ENCODE results near the gene CGREF1. TPM values are rescaled to one million over a fixed set of nuclear protein-coding genes. Genes with fewer than 3 reads are reported as not detected.

Gene CGREF1
- total RNA-seq, 4 donors from 2014 or later = 4.0 to 8.5 (median 6.2) TPM

GRCh38 chr2:27071990-27072830, 46.7 kb downstream of the CGREF1 start:
- TF ChIP-seq CTCF (IDR thresholded peaks at IDR 0.05; ENCODE audit: low read depth) = no peak

GRCh38 chr2:27071277-27071989, 47.5 kb downstream of the CGREF1 start, which contains the start of gene OST4:
Gene OST4, minus strand, starts transcription at chr2:27071654.
- TF ChIP-seq CTCF (IDR thresholded peaks at IDR 0.05; ENCODE audit: low read depth) = no peak

GRCh38 chr2:27070653-27071276, 48.2 kb downstream of the CGREF1 start:
- TF ChIP-seq CTCF (IDR thresholded peaks at IDR 0.05; ENCODE audit: low read depth) = no peak

GRCh38 chr2:27069961-27070618, 48.8 kb downstream of the CGREF1 start:
- TF ChIP-seq CTCF (IDR thresholded peaks at IDR 0.05; ENCODE audit: low read depth) = no peak

- TF ChIP-seq CTCF (IDR thresholded peaks at IDR 0.05; ENCODE audit: low read depth) = no peak
Observed at GRCh38 chr2:27069436-27069835, 49.5 kb downstream of the CGREF1 start.

- TF ChIP-seq CTCF (IDR thresholded peaks at IDR 0.05; ENCODE audit: low read depth) = no peak
Observed at GRCh38 chr2:27067385-27067784, 51.5 kb downstream of the CGREF1 start.

Measured in subcutaneous adipose tissue (tissue), 4 donors.